ENCODE measurements around the gene ZNF593OS. TPM values are rescaled to one million over a fixed set of nuclear protein-coding genes. Genes with fewer than 3 reads are reported as not detected.

The ZNF593OS gene
- total and polyA plus RNA-seq, 10 of the 15 experiments (the other 5 are each of a cell fraction or from before 2014, with no cell fraction given) = 0.16 to 1.7 (median 0.59) TPM; not detected in 6

- TF ChIP-seq CEBPZ (IDR thresholded peaks at IDR 0.05; ENCODE audit: low read depth, low read length) (no peak), DPF2 (IDR thresholded peaks at IDR 0.05) (no peak), NR2F1 (conservative IDR thresholded peaks at IDR 0.05) (peak; percentile 48; the same call in 1 of the 2 replicates), PRDM15 (CRISPR knock-in tag; IDR thresholded peaks at IDR 0.05) (no peak), ATF7 (IDR thresholded peaks at IDR 0.05; ENCODE audit: low read depth) (peak; percentile 75), POLR2AphosphoS2 (IDR thresholded peaks at IDR 0.05; ENCODE audit: low read depth, low read length) (no peak), PKNOX1 (IDR thresholded peaks at IDR 0.05) (peak; percentile 75), TARDBP (IDR thresholded peaks at IDR 0.05; ENCODE audit: borderline replicate concordance) (no peak), ZBTB33 (IDR thresholded peaks at IDR 0.05) (no peak), BRCA1 (IDR thresholded peaks at IDR 0.05; ENCODE audit: low read depth, low read length) (no peak), NFYB (IDR thresholded peaks at IDR 0.05; ENCODE audit: insufficient read depth, low read depth, low read length) (peak; percentile 84), ZNF207 (IDR thresholded peaks at IDR 0.05; ENCODE audit: borderline replicate concordance) (no peak), GATAD2B (conservative IDR thresholded peaks at IDR 0.05; ENCODE audit: low read depth) (no peak), FOS (IDR thresholded peaks at IDR 0.05; ENCODE audit: borderline replicate concordance, extremely low read depth, insufficient read length) (no peak), HDAC6 (IDR thresholded peaks at IDR 0.05; ENCODE audit: unreplicated experiment) (no peak), ZNF24 (IDR thresholded peaks at IDR 0.05) (no peak), STAT1 (conservative IDR thresholded peaks at IDR 0.05) (no peak), BCL11A (IDR thresholded peaks at IDR 0.05; ENCODE audit: low read depth, low read length) (no peak), ZNF622 (IDR thresholded peaks at IDR 0.05) (no peak), CBX5 (IDR thresholded peaks at IDR 0.05; ENCODE audit: low read depth) (no peak), FOXM1 (IDR thresholded peaks at IDR 0.05; ENCODE audit: low read depth, low read length) (peak; percentile 95), POLR2AphosphoS5 (IDR thresholded peaks at IDR 0.05; ENCODE audit: low read length) (no peak)
Observed at GRCh38 chr1:26126321-26127084, 45.1 kb downstream of the ZNF593OS start (continued).

Measured in GM12878 (cell line).